MM.1S (cell line): ENCODE measurements around the gene LRRC32.

Source experiments
- DNase-seq: peaks from one replicate; pipeline ENCODE4 v3.0.0-alpha.2; 2015
- H2AFZ ChIP-seq: fragments of 300-600 bp; sonication (generic); 2 replicates; pipeline ENCODE4 v1.6.0; 2016; ENCODE audit warnings: antibody characterized with exemption, low read length
- H3F3A ChIP-seq: fragments of 300-600 bp; sonication (generic); 2 replicates; pipeline ENCODE4 v1.6.1; 2016; ENCODE audit warnings: mild to moderate bottlenecking, antibody characterized with exemption, low read length, moderate library complexity, mixed read lengths; ENCODE audit not compliant: insufficient read depth
- H3K27ac ChIP-seq: fragments of 300-600 bp; sonication (generic); 2 replicates; pipeline ENCODE4 v1.5.1; 2016; ENCODE audit warnings: mild to moderate bottlenecking, low read length
- H3K27me3 ChIP-seq: fragments of 300-600 bp; sonication (generic); replicated peaks from 2 replicates; pipeline ENCODE4 v1.6.0; 2016; ENCODE audit warnings: low read length; ENCODE audit not compliant: insufficient read depth
- H3K36me3 ChIP-seq: fragments of 300-600 bp; sonication (generic); replicated peaks from 2 replicates; pipeline ENCODE4 v1.6.1; 2016; ENCODE audit warnings: mild to moderate bottlenecking, low read length, mixed read lengths; ENCODE audit not compliant: insufficient read depth
- H3K4me1 ChIP-seq: fragments of 300-600 bp; sonication (generic); 2 replicates; pipeline ENCODE4 v1.6.1; 2016; ENCODE audit warnings: low read length, mixed read lengths
- H3K4me2 ChIP-seq: fragments of 300-600 bp; sonication (generic); 2 replicates; pipeline ENCODE4 v1.6.0; 2016; ENCODE audit warnings: low read depth, low read length
- H3K4me3 ChIP-seq: fragments of 300-600 bp; sonication (generic); 2 replicates; pipeline ENCODE4 v1.5.1; 2016; ENCODE audit warnings: low read length, mixed read lengths
- H3K79me2 ChIP-seq: fragments of 300-600 bp; sonication (generic); 2 replicates; pipeline ENCODE4 v1.6.1; 2016; ENCODE audit warnings: mixed run types, low read length, mixed read lengths
- H3K9ac ChIP-seq: fragments of 300-600 bp; sonication (generic); 2 replicates; pipeline ENCODE4 v1.6.1; 2016; ENCODE audit warnings: low read length, mixed read lengths
- H3K9me2 ChIP-seq: fragments of 300-600 bp; sonication (generic); replicated peaks from 2 replicates; pipeline ENCODE4 v1.6.1; 2016; ENCODE audit warnings: mild to moderate bottlenecking, low read length, mixed read lengths; ENCODE audit not compliant: insufficient read depth
- H3K9me3 ChIP-seq: fragments of 300-600 bp; sonication (generic); replicated peaks from 2 replicates; pipeline ENCODE4 v1.6.1; 2016; ENCODE audit warnings: mild to moderate bottlenecking, low read length, mixed read lengths; ENCODE audit not compliant: insufficient read depth
- H4K20me1 ChIP-seq: fragments of 300-600 bp; sonication (generic); 2 replicates; pipeline ENCODE4 v1.6.1; 2016; ENCODE audit warnings: mild to moderate bottlenecking, low read length, moderate library complexity, mixed read lengths; ENCODE audit not compliant: insufficient read depth
- EZH2 ChIP-seq: fragments of 300-600 bp; sonication (generic); optimal IDR thresholded peaks from 2 replicates; pipeline ENCODE3; 2017; ENCODE audit warnings: low read depth, mild to moderate bottlenecking, antibody characterized with exemption, low read length, mixed read lengths
- EZH2phosphoT487 ChIP-seq: fragments of 300-600 bp; sonication (generic); IDR thresholded peaks from 2 replicates; pipeline ENCODE4 v1.6.1; 2018; ENCODE audit warnings: antibody characterized with exemption, low read length
- TF ChIP-seq, protein P1 (sequence below): fragments of 300-600 bp; sonication (generic); IDR thresholded peaks from 2 replicates; pipeline ENCODE4 v1.5.1; 2016; ENCODE audit warnings: antibody characterized with exemption, low read length, mixed read lengths

LRRC32 gene

DNA sequence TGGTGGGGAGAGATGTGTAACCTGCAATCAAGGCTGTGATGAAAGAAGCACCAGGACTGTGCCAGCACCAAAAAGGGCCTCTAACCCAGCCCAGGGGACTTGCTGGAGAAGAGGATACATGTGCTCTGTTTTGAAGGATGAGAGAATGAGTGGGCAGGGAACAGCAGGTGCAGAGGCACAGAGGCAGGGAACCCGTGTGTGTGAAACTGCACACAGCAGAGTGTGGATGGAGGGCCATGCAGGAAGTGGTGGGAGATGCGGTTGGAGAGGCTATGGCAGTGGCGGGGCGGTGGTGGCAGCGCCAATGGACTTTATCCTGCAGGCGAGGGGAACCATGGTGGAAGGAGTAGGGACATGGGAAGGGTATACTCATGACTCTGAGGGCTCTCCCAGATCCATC is 25.2 kb upstream of the LRRC32 start:
- no peak for DNase-seq
- no peaks in the 10 kb centered on the region for H3K79me2 ChIP-seq
- H3K9me2 ChIP-seq = no peaks in the 10 kb centered on the region
- H3K9me3 ChIP-seq = no peaks in the 10 kb centered on the region
- no peaks in the 10 kb centered on the region for H3K36me3 ChIP-seq
- H4K20me1 ChIP-seq = no peaks in the 10 kb centered on the region
- no peaks in the 10 kb centered on the region for H3F3A ChIP-seq
- H3K27me3 ChIP-seq = no peaks in the 10 kb centered on the region
- no peak overlapping the region for H3K9ac ChIP-seq
- H3K4me3 ChIP-seq = no peak overlapping the region
- H3K27ac ChIP-seq = no peak overlapping the region
- no peak overlapping the region for H2AFZ ChIP-seq
- TF ChIP-seq, protein P1, sequence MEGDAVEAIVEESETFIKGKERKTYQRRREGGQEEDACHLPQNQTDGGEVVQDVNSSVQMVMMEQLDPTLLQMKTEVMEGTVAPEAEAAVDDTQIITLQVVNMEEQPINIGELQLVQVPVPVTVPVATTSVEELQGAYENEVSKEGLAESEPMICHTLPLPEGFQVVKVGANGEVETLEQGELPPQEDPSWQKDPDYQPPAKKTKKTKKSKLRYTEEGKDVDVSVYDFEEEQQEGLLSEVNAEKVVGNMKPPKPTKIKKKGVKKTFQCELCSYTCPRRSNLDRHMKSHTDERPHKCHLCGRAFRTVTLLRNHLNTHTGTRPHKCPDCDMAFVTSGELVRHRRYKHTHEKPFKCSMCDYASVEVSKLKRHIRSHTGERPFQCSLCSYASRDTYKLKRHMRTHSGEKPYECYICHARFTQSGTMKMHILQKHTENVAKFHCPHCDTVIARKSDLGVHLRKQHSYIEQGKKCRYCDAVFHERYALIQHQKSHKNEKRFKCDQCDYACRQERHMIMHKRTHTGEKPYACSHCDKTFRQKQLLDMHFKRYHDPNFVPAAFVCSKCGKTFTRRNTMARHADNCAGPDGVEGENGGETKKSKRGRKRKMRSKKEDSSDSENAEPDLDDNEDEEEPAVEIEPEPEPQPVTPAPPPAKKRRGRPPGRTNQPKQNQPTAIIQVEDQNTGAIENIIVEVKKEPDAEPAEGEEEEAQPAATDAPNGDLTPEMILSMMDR = no peak
- TF ChIP-seq EZH2 (no peak), EZH2phosphoT487 (no peak)
- H3K4me2 ChIP-seq = no peak overlapping the region
- no peaks in the 10 kb centered on the region for H3K4me1 ChIP-seq

DNA sequence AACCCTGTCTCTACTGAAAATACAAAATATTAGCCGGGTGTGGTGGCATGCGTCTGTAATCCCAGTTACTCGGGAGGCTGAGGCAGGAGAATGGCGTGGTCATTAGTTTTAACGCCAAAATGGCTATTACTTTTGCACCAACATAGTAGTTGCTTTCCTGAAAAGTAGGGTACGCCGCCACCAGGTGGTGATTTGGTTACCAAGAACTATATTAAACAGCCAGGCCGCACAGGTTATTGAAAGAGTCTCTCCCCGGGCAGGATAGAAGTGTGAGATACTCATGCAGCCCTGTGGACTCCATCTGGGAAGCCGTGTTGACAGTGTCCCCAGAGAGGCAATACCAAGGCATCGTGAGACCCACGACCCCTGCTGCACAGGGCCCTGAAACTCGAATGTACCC is 24.6 kb upstream of the LRRC32 start:
- Histone ChIP-seq H3K4me2 (no peak overlapping the region), H3K4me3 (no peak overlapping the region), H3K9ac (no peak overlapping the region), H3K79me2 (no peaks in the 10 kb centered on the region), H3K9me2 (no peaks in the 10 kb centered on the region), H2AFZ (no peak overlapping the region), H4K20me1 (no peaks in the 10 kb centered on the region), H3K4me1 (no peaks in the 10 kb centered on the region), H3K36me3 (no peaks in the 10 kb centered on the region), H3F3A (no peaks in the 10 kb centered on the region), H3K9me3 (no peaks in the 10 kb centered on the region), H3K27ac (no peak overlapping the region), H3K27me3 (no peaks in the 10 kb centered on the region)
- no peak for DNase-seq
- no peak for TF ChIP-seq EZH2phosphoT487
- TF ChIP-seq, protein P1 = no peak; the same call in 1 of the 2 replicates

DNA sequence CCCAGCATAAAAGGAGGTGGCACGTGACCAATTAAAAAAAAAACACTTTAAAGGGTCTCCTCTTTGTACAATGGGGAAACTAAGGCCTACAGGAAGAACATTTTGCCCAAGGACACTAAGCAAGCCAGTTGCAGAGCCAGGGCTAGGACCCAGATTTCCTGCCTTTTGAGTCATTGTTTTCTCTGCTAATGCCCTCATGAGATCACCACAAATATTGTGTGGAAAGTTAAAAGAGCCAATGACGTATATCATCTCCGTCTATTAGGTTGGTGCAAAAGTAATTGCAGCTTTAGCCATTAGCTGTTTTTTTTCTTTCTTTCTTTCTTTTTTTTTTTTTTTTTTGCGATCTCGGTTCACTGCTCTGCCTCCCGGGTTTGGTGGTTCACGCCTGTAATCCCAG is 24.1 kb upstream of the LRRC32 start:
- H2AFZ ChIP-seq = no peak overlapping the region
- H3K4me1 ChIP-seq = no peaks in the 10 kb centered on the region
- no peaks in the 10 kb centered on the region for H4K20me1 ChIP-seq
- no peak overlapping the region for H3K9ac ChIP-seq
- no peaks in the 10 kb centered on the region for H3F3A ChIP-seq
- H3K9me2 ChIP-seq = no peaks in the 10 kb centered on the region
- H3K27me3 ChIP-seq = no peaks in the 10 kb centered on the region
- no peak for DNase-seq
- H3K36me3 ChIP-seq = no peaks in the 10 kb centered on the region
- H3K4me2 ChIP-seq = no peak overlapping the region
- TF ChIP-seq, protein P1 = no peak
- TF ChIP-seq EZH2phosphoT487 (no peak), EZH2 (no peak)
- no peaks in the 10 kb centered on the region for H3K79me2 ChIP-seq
- H3K27ac ChIP-seq = no peak overlapping the region
- no peak overlapping the region for H3K4me3 ChIP-seq
- no peaks in the 10 kb centered on the region for H3K9me3 ChIP-seq
